ENCODE measurements around the gene RNF150.

RNF150 gene

DNA sequence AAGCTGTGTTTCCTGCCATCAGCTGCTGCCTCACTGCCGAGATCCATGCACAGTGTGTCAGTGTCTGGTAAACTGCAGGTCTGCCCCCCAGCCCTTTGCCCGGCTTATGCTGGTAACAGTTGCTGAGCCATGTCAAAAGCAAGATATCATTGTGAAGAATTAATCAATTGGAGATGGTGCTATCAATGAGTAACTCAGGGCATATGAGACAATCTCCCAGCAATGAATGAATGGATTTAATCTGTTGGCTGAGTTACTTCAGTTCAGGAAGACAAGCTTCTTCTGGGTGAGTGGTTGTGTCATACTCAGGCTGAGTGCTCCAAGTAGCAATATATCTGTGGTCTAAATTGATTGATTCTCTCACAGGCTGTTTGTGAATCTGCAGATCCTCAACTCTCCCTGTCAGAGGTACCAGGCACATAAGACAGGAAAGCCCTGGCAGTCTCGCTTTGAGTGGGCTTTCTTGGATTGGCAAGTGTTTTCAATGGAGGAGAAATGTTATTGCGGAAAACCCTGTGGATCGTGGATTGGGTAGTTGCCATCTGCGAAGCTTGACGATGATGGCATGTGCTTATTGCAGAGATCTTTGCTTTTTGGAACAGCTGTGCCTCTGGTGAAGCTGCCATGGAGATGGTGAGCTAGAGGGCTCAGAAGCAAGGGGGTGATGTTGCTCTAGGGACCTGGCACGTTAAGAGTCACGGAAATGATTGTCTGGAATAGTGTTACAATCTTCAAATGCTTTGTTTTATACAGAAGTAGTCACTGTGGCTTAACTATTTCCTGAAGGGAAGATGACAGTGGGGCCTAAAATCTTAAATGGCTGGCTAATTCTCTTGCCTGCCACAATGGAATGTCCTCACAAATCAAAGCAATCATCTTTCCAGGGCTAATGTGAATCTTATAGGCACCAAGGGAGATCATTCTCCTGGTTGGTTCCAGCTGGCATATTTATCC lies 229.5 kb downstream of the RNF150 start:
- Mint-ChIP-seq H3K27me3 (peaks cover 11% of the 10 kb centered on the region), H3K4me3 (no peak overlapping the region), H3K9me3 (no peaks in the 10 kb centered on the region), H3K27ac (no peak overlapping the region), H3K36me3 (no peaks in the 10 kb centered on the region), H3K4me1 (no peaks in the 10 kb centered on the region)
- DNase-seq (ENCODE audit: low spot score in 2 of 2) = no peak
- ATAC-seq (ENCODE audit: low read depth) = no peak

- Mint-ChIP-seq H3K4me3 (no peak overlapping the region), H3K27ac (no peak overlapping the region), H3K36me3 (no peaks in the 10 kb centered on the region), H3K27me3 (peaks cover 10% of the 10 kb centered on the region), H3K4me1 (no peaks in the 10 kb centered on the region), H3K9me3 (no peaks in the 10 kb centered on the region)
- no peak for DNase-seq (ENCODE audit: low spot score in 2 of 2)
- no peak for ATAC-seq (ENCODE audit: low read depth)
Measured at GRCh38 chr4:140901736-140902336, 231.4 kb downstream of the RNF150 start.

DNA sequence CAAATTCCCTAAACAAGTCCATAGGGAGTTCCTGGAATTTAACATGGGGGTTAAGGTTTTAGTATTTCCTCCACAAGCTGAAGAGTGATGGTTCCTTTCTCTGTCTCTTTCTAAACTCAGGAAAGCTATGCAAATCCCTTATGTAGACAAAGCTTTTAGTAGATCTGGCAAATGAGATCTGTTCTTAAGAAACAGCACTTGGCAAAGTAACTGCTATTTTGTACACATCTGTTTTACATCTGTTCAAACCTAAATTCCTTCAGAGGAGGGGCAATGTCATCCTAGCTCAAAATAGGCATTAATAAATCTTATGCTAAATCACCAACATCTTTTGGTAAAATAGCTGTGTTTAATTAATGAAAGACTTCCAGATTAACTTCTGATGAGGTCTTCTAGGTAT lies 239.3 kb downstream of the RNF150 start:
- Mint-ChIP-seq H3K36me3 (no peaks in the 10 kb centered on the region), H3K4me3 (no peak overlapping the region), H3K9me3 (no peaks in the 10 kb centered on the region), H3K4me1 (no peaks in the 10 kb centered on the region), H3K27ac (no peak overlapping the region), H3K27me3 (peaks cover 5% of the 10 kb centered on the region)
- ATAC-seq (ENCODE audit: low read depth) (no peak), DNase-seq (ENCODE audit: low spot score in 2 of 2) (no peak)

DNA sequence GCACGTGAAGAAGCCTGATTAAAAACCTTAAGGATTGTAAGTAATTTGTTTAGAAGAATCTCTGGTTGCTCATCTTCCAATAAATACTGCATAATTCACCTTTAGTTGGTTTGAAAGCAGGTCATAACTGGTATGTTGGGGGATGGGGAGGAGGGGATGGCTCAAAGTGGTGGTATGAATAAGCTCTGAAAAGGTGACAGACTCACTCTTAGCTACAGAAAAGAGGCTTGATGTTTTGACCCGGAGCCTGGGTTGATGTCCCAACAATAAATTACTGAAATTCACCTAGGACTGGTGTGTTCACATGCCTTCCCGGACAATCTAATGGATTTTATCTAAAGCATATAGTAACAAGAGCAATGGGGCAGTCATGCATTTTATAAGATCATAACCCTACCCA lies 245.2 kb downstream of the RNF150 start:
- no peak overlapping the region for H3K4me3 Mint-ChIP-seq
- H3K4me1 Mint-ChIP-seq = peaks cover 3% of the 10 kb centered on the region
- peaks cover 3% of the 10 kb centered on the region for H3K36me3 Mint-ChIP-seq
- H3K9me3 Mint-ChIP-seq = peaks cover 5% of the 10 kb centered on the region
- no peak for DNase-seq (ENCODE audit: low spot score in 2 of 2)
- no peak for ATAC-seq (ENCODE audit: low read depth)
- H3K27me3 Mint-ChIP-seq = peaks cover 7% of the 10 kb centered on the region
- H3K27ac Mint-ChIP-seq = no peak overlapping the region

DNA sequence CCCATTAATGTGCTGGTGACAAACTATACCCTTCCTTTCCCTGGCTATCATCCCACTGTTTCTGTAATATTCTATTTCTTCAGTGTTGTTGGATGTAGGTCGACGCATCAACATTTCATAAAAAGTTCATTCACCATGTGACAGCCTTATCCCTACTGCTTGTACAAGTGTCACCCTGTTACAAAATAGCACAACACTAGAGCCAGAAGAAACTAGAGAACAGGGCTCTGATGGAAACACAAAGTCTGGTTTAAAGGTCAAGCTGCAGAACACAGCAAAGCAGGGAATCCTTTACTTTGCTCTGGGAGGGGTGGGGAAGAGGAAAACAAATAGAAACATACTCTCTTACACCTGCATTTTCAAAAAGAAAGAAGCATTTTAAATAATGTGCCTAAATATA lies 245.8 kb downstream of the RNF150 start:
- no peak for ATAC-seq (ENCODE audit: low read depth)
- Mint-ChIP-seq H3K4me3 (no peak overlapping the region), H3K27me3 (peaks cover 7% of the 10 kb centered on the region), H3K9me3 (peaks cover 6% of the 10 kb centered on the region), H3K27ac (no peak overlapping the region), H3K4me1 (peaks cover 3% of the 10 kb centered on the region), H3K36me3 (peaks cover 3% of the 10 kb centered on the region)
- DNase-seq (ENCODE audit: low spot score in 2 of 2) = no peak

- Mint-ChIP-seq H3K4me1 (peaks cover 3% of the 10 kb centered on the region), H3K36me3 (peaks cover 12% of the 10 kb centered on the region), H3K27me3 (peaks cover 3% of the 10 kb centered on the region), H3K9me3 (peaks cover 12% of the 10 kb centered on the region), H3K4me3 (no peak overlapping the region), H3K27ac (no peak overlapping the region)
- ATAC-seq (ENCODE audit: low read depth) (peak; percentile 93), DNase-seq (ENCODE audit: low spot score in 2 of 2) (peak; percentile 50 to 74)
Measured at GRCh38 chr4:140884431-140885058, 248.7 kb downstream of the RNF150 start.

DNA sequence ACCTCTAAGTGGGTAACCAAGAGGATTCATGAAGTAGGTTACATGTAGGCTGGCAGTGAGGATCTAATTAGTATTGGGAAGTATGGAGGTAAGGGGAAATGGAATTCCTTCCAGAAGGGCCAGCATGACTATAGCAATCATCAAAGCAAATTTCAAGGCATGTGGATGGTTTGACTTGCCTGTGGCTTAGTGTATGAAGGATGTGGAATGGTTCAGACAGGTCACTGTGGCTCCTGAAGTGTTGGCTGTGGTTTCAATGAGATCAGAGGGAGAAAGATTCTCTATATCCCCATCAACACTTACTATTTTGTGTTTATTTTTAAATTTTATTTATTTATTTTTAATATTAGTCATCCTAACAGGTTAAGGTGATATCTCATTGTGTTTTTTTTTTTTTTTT lies 255.5 kb downstream of the RNF150 start:
- ATAC-seq (ENCODE audit: low read depth) = no peak
- H3K4me3 Mint-ChIP-seq = no peak overlapping the region
- H3K4me1 Mint-ChIP-seq = no peaks in the 10 kb centered on the region
- H3K9me3 Mint-ChIP-seq = peaks cover 8% of the 10 kb centered on the region
- DNase-seq (ENCODE audit: low spot score in 2 of 2) = no peak
- peaks cover 3% of the 10 kb centered on the region for H3K27me3 Mint-ChIP-seq
- peaks cover 11% of the 10 kb centered on the region for H3K36me3 Mint-ChIP-seq
- H3K27ac Mint-ChIP-seq = no peak overlapping the region

DNA sequence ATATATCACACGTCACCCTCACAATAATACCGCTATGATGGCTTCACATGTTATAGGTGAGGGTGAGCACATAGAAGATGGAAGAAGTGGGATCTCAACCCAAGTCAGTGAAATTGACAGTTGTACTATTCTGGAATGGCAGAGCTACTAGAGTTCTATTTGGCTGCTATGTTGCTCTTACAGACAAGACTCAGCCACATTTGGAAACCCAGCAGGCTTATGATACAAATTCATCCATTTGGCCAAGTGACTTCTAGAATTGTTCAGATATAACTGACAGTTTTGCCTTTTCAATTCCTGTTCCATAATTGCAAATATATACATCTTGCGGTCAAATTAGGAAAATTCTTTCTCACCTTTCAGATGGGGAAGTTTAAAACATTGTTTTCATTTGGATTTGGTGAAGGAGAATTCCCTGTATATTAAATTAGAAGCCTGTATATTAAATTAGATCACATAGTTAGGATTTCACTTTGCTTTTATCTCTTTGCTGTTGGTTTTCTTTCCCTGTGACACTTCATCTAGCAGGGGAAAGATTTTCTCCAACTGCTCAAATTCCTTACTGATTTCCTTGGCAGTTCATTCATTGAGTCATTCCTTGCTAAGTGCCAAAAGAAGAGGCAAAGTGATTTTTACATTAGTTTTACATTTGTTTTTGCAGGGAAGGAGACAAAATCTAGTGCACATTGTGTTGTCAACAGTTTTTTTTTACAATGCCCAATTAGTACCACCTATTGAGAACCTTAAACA lies 256.5 kb downstream of the RNF150 start:
- ATAC-seq (ENCODE audit: low read depth) (no peak), DNase-seq (ENCODE audit: low spot score in 2 of 2) (no peak)
- H3K36me3 Mint-ChIP-seq = peaks cover 8% of the 10 kb centered on the region
- no peak overlapping the region for H3K4me3 Mint-ChIP-seq
- H3K9me3 Mint-ChIP-seq = peaks cover 8% of the 10 kb centered on the region
- H3K27ac Mint-ChIP-seq = no peak overlapping the region
- no peaks in the 10 kb centered on the region for H3K4me1 Mint-ChIP-seq
- peaks cover 4% of the 10 kb centered on the region for H3K27me3 Mint-ChIP-seq

- peaks cover 8% of the 10 kb centered on the region for H3K36me3 Mint-ChIP-seq
- no peak for DNase-seq (ENCODE audit: low spot score in 2 of 2)
- H3K9me3 Mint-ChIP-seq = peaks cover 8% of the 10 kb centered on the region
- H3K27ac Mint-ChIP-seq = no peak overlapping the region
- no peak overlapping the region for H3K4me3 Mint-ChIP-seq
- no peaks in the 10 kb centered on the region for H3K4me1 Mint-ChIP-seq
- peaks cover 4% of the 10 kb centered on the region for H3K27me3 Mint-ChIP-seq
- ATAC-seq (ENCODE audit: low read depth) = no peak
Measured at GRCh38 chr4:140875746-140876452, 257.4 kb downstream of the RNF150 start.

- DNase-seq (ENCODE audit: low spot score in 2 of 2) (no peak), ATAC-seq (ENCODE audit: low read depth) (no peak)
- Mint-ChIP-seq H3K4me3 (no peak overlapping the region), H3K27ac (no peak overlapping the region), H3K4me1 (no peaks in the 10 kb centered on the region), H3K27me3 (peaks cover 6% of the 10 kb centered on the region), H3K9me3 (peaks cover 3% of the 10 kb centered on the region), H3K36me3 (peaks cover under 1% of the 10 kb centered on the region)
Measured at GRCh38 chr4:140874056-140874455, 259.2 kb downstream of the RNF150 start.

GRCh38 chr4:140871368-140871767 lies 261.9 kb downstream of the RNF150 start:
- Mint-ChIP-seq H3K36me3 (no peaks in the 10 kb centered on the region), H3K4me1 (no peaks in the 10 kb centered on the region), H3K27me3 (peaks cover 7% of the 10 kb centered on the region), H3K4me3 (no peak overlapping the region), H3K27ac (no peak overlapping the region), H3K9me3 (no peaks in the 10 kb centered on the region)
- no peak for DNase-seq (ENCODE audit: low spot score in 2 of 2)
- ATAC-seq (ENCODE audit: low read depth) = no peak

- Mint-ChIP-seq H3K27me3 (peaks cover 7% of the 10 kb centered on the region), H3K4me3 (no peak overlapping the region), H3K36me3 (no peaks in the 10 kb centered on the region), H3K27ac (no peak overlapping the region), H3K4me1 (no peaks in the 10 kb centered on the region), H3K9me3 (no peaks in the 10 kb centered on the region)
- DNase-seq (ENCODE audit: low spot score in 2 of 2) = no peak
- ATAC-seq (ENCODE audit: low read depth) = no peak
Measured at GRCh38 chr4:140870427-140870826, 262.8 kb downstream of the RNF150 start.

- peaks cover 2% of the 10 kb centered on the region for H3K4me1 Mint-ChIP-seq
- H3K27ac Mint-ChIP-seq = no peak overlapping the region
- ATAC-seq (ENCODE audit: low read depth) (no peak), DNase-seq (ENCODE audit: low spot score in 2 of 2) (no peak)
- no peak overlapping the region for H3K4me3 Mint-ChIP-seq
- H3K36me3 Mint-ChIP-seq = no peaks in the 10 kb centered on the region
- H3K9me3 Mint-ChIP-seq = no peaks in the 10 kb centered on the region
- peaks cover 9% of the 10 kb centered on the region for H3K27me3 Mint-ChIP-seq
Measured at GRCh38 chr4:140869446-140869845, 263.8 kb downstream of the RNF150 start.

All from memory B cell (primary cell).